ENCODE measurements around the gene CAMSAP2.

The CAMSAP2 gene

GRCh38 chr1:200895801-200896530 lies 157.3 kb downstream of the CAMSAP2 start:
- no peak for DNase-seq (ENCODE audit: low read depth in 1 of 2, low spot score in 1 of 2)

GRCh38 chr1:200896531-200897196 lies 158.0 kb downstream of the CAMSAP2 start:
- no peak for DNase-seq (ENCODE audit: low read depth in 1 of 2, low spot score in 1 of 2)

GRCh38 chr1:200897259-200897658 lies 158.6 kb downstream of the CAMSAP2 start:
- DNase-seq (ENCODE audit: low read depth in 1 of 2, low spot score in 1 of 2): no peak

- DNase-seq (ENCODE audit: low read depth in 1 of 2, low spot score in 1 of 2): no peak
Measured at GRCh38 chr1:200899015-200899386, 160.3 kb downstream of the CAMSAP2 start.

GRCh38 chr1:200899451-200899915 lies 160.8 kb downstream of the CAMSAP2 start:
- DNase-seq (ENCODE audit: low read depth in 1 of 2, low spot score in 1 of 2): no peak

- no peak for DNase-seq (ENCODE audit: low read depth in 1 of 2, low spot score in 1 of 2)
Measured at GRCh38 chr1:200899954-200900867, 161.5 kb downstream of the CAMSAP2 start.

GRCh38 chr1:200900877-200901276 lies 162.2 kb downstream of the CAMSAP2 start:
- no peak for DNase-seq (ENCODE audit: low read depth in 1 of 2, low spot score in 1 of 2)

- DNase-seq (ENCODE audit: low read depth in 1 of 2, low spot score in 1 of 2): no peak
Measured at GRCh38 chr1:200901350-200901749, 162.7 kb downstream of the CAMSAP2 start.

- no peak for DNase-seq (ENCODE audit: low read depth in 1 of 2, low spot score in 1 of 2)
Measured at GRCh38 chr1:200901796-200902444, 163.2 kb downstream of the CAMSAP2 start.

GRCh38 chr1:200903793-200904192 lies 165.1 kb downstream of the CAMSAP2 start:
- DNase-seq (ENCODE audit: low read depth in 1 of 2, low spot score in 1 of 2): no peak

- no peak for DNase-seq (ENCODE audit: low read depth in 1 of 2, low spot score in 1 of 2)
Measured at GRCh38 chr1:200904772-200905171, 166.1 kb downstream of the CAMSAP2 start.

- no peak for DNase-seq (ENCODE audit: low read depth in 1 of 2, low spot score in 1 of 2)
Measured at GRCh38 chr1:200905411-200906052, 166.8 kb downstream of the CAMSAP2 start.

GRCh38 chr1:200906491-200906890 lies 167.8 kb downstream of the CAMSAP2 start:
- no peak for DNase-seq (ENCODE audit: low read depth in 1 of 2, low spot score in 1 of 2)

GRCh38 chr1:200907611-200908097 lies 169.0 kb downstream of the CAMSAP2 start:
- no peak for DNase-seq (ENCODE audit: low read depth in 1 of 2, low spot score in 1 of 2)

- no peak for DNase-seq (ENCODE audit: low read depth in 1 of 2, low spot score in 1 of 2)
Measured at GRCh38 chr1:200908191-200908868, 169.6 kb downstream of the CAMSAP2 start.

GRCh38 chr1:200909071-200909470 lies 170.4 kb downstream of the CAMSAP2 start:
- DNase-seq (ENCODE audit: low read depth in 1 of 2, low spot score in 1 of 2): no peak

GRCh38 chr1:200909757-200910239 lies 171.1 kb downstream of the CAMSAP2 start:
- DNase-seq (ENCODE audit: low read depth in 1 of 2, low spot score in 1 of 2): no peak

Measured in stimulated activated CD4-positive, alpha-beta T cell treated with anti-CD3 and anti-CD28 coated beads, Interleukin-15, amount 100 ng/mL, for 1 hour (primary cell).